Panc1 (cell line): ENCODE results near the gene VPS16. TPM values are rescaled to one million over a fixed set of nuclear protein-coding genes. Genes with fewer than 3 reads are reported as not detected.

Experiments
- ATAC-seq: fragments of 200-7000 bp; cut with Tn5 transposase; 2 replicates; pipeline ENCODE4 v1.9.1; 2020; ENCODE audit warnings: mild to moderate bottlenecking, moderate library complexity
- BruUV-seq: library from RNA; stranded (reverse); fragments of 400-500 nt; replicated peaks from 2 replicates; lab custom pipeline; 2021; lab: Mats Ljungman, UMichigan
- CTCF ChIA-PET: fragments of 300-600 bp; sonication (Branson Sonifier 250); formaldehyde crosslinking; loops from one replicate; lab custom pipeline; 2022; ENCODE audit warnings: antibody characterized with exemption; lab: Charles Lee
- POLR2A ChIA-PET: fragments of 300-600 bp; sonication (Branson Sonifier 250); formaldehyde crosslinking; loops from one replicate; lab custom pipeline; 2022; ENCODE audit warnings: antibody characterized with exemption; lab: Charles Lee
- DNase-seq: peaks from one replicate; pipeline ENCODE4 v3.0.0-alpha.2; 2010; ENCODE audit warnings: low read depth, low spot score
- H3K27ac ChIP-seq: 2 replicates; pipeline ENCODE4 v1.5.1; 2011; ENCODE audit warnings: mild to moderate bottlenecking, low read length, inconsistent platforms
- H3K27me3 ChIP-seq: fragments of 200-500 bp; sonication (Bioruptor generic); 2 replicates; pipeline ENCODE4 v1.6.0; 2014; ENCODE audit warnings: low read length, inconsistent platforms; ENCODE audit not compliant: control insufficient read depth, insufficient read depth
- H3K36me3 ChIP-seq: fragments of 200-500 bp; sonication (Bioruptor generic); 2 replicates; pipeline ENCODE4 v1.5.1; 2014; ENCODE audit warnings: inconsistent platforms, mild to moderate bottlenecking, low read length, moderate library complexity; ENCODE audit not compliant: control insufficient read depth, insufficient read depth
- H3K4me1 ChIP-seq: 2 replicates; pipeline ENCODE4 v1.5.1; 2011; ENCODE audit warnings: inconsistent platforms, mild to moderate bottlenecking, low read length, moderate library complexity; ENCODE audit not compliant: control insufficient read depth, insufficient read depth
- H3K4me3 ChIP-seq, 2 experiments: 2 replicates each; pipeline ENCODE4 v1.5.1; 2011 to 2012; ENCODE audit warnings: low read depth in 2 of 2, low read length in 2 of 2, mild to moderate bottlenecking in 2 of 2, inconsistent platforms in 1 of 2, moderate library complexity in 1 of 2
- H3K9me3 ChIP-seq: fragments of 200-500 bp; sonication (Bioruptor generic); 2 replicates; pipeline ENCODE4 v1.5.1; 2014; ENCODE audit warnings: low read depth, mild to moderate bottlenecking, inconsistent platforms, low read length, moderate library complexity; ENCODE audit not compliant: control insufficient read depth, insufficient read depth
- POLR2AphosphoS5 ChIP-seq: IDR thresholded peaks from 2 replicates; pipeline ENCODE4 v1.6.1; 2012; ENCODE audit warnings: mild to moderate bottlenecking, low read depth, low read length, moderate library complexity
- SIN3A ChIP-seq: IDR thresholded peaks from 2 replicates; pipeline ENCODE4 v1.6.1; 2012; ENCODE audit warnings: low read depth, mild to moderate bottlenecking, low read length, moderate library complexity, borderline replicate concordance; ENCODE audit not compliant: insufficient read depth
- TCF7L2 ChIP-seq: IDR thresholded peaks from 2 replicates; pipeline ENCODE4 v1.6.1; 2011; ENCODE audit warnings: mild to moderate bottlenecking, low read depth, low read length, inconsistent platforms
- in situ Hi-C: cut with HindIII; loops from 2 replicates; pipeline ENCODE4 v1.10.0; 2016; ENCODE audit warnings: low sequenced_read_pairs, low pct_unique_long_range_greater_than_20kb
- intact Hi-C: fragments of 100-400 bp; cut with micrococcal nuclease; formaldehyde crosslinking; loops from one replicate; pipeline ENCODE4 v1.10.0; 2022; ENCODE audit not compliant: unreplicated experiment
- total RNA-seq: library from RNA; stranded (reverse); gene quantifications from one replicate; pipeline ENCODE4 v1.2.1, GENCODE V29; 2021; ENCODE audit not compliant: unreplicated experiment
- TF ChIP-seq, protein P1 (sequence below): fragments of 450-650 bp; IDR thresholded peaks from 2 replicates; pipeline ENCODE4 v1.5.1; 2017; ENCODE audit warnings: mild to moderate bottlenecking
- TF ChIP-seq, protein P2 (sequence below), 2 experiments: IDR thresholded peaks; 2 replicates each; pipeline ENCODE4 v1.6.1; 2011 to 2012; ENCODE audit warnings: low read depth in 2 of 2, control low read depth in 1 of 2, low read length in 1 of 2, mild to moderate bottlenecking in 1 of 2, moderate library complexity in 1 of 2; ENCODE audit not compliant: insufficient read depth in 1 of 2

VPS16 gene
- total RNA-seq, 1 experiment from 2014 or later = 35.3 TPM

DNA sequence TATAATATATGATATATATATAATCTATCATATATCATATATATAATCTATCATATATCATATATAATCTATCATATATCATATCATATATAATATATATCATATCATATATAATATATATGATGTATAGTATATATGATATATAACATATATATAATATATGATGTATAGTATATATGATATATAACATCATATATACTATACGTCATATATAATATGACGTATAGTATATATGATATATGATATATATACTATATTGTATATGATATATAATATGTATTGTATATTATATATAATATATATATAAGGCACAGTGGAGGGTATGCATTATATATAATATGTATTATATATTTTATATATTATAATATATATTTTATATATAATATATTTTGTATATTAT lies 69.4 kb downstream of the VPS16 start:
- Histone ChIP-seq H3K27ac (no peak overlapping the region), H3K36me3 (no peaks in the 10 kb centered on the region), H3K9me3 (no peaks in the 10 kb centered on the region), H3K27me3 (no peaks in the 10 kb centered on the region), H3K4me3 (no peak overlapping the region), H3K4me1 (no peaks in the 10 kb centered on the region)
- no peak for DNase-seq
- intact Hi-C loops = no loop called here
- in situ Hi-C loops = no loop called here
- ChIA-PET CTCF (no interaction called here), POLR2A (no interaction called here)
- TF ChIP-seq POLR2AphosphoS5 = no peak
- no peak for ATAC-seq
- BruUV-seq = no TSS peak

DNA sequence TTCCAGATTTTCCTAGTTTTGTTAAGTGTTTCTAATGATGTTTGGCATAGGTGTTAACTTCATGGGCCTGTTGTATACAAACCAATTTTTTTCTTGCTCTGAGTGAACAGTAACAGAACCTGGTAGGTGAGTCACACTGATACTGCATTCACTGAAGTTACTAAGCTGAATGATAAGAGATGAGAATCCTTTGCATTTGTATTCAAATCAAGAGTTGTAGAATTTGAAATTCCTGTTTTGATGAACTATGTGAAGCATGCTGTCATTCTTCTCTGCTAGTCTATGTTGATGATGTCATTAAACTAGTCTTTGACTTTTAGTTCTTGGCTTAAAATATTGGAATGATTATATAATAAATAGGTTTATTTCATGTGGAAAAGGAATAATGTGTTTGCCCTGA lies 70.7 kb downstream of the VPS16 start:
- ATAC-seq (no peak), DNase-seq (no peak)
- ChIA-PET CTCF (no interaction called here), POLR2A (no interaction called here)
- in situ Hi-C loops = no loop called here
- H3K36me3 ChIP-seq = no peaks in the 10 kb centered on the region
- BruUV-seq = no TSS peak
- intact Hi-C loops = no loop called here
- no peak for TF ChIP-seq SIN3A
- TF ChIP-seq, protein P1, sequence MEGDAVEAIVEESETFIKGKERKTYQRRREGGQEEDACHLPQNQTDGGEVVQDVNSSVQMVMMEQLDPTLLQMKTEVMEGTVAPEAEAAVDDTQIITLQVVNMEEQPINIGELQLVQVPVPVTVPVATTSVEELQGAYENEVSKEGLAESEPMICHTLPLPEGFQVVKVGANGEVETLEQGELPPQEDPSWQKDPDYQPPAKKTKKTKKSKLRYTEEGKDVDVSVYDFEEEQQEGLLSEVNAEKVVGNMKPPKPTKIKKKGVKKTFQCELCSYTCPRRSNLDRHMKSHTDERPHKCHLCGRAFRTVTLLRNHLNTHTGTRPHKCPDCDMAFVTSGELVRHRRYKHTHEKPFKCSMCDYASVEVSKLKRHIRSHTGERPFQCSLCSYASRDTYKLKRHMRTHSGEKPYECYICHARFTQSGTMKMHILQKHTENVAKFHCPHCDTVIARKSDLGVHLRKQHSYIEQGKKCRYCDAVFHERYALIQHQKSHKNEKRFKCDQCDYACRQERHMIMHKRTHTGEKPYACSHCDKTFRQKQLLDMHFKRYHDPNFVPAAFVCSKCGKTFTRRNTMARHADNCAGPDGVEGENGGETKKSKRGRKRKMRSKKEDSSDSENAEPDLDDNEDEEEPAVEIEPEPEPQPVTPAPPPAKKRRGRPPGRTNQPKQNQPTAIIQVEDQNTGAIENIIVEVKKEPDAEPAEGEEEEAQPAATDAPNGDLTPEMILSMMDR = no peak
- TF ChIP-seq, protein P2, sequence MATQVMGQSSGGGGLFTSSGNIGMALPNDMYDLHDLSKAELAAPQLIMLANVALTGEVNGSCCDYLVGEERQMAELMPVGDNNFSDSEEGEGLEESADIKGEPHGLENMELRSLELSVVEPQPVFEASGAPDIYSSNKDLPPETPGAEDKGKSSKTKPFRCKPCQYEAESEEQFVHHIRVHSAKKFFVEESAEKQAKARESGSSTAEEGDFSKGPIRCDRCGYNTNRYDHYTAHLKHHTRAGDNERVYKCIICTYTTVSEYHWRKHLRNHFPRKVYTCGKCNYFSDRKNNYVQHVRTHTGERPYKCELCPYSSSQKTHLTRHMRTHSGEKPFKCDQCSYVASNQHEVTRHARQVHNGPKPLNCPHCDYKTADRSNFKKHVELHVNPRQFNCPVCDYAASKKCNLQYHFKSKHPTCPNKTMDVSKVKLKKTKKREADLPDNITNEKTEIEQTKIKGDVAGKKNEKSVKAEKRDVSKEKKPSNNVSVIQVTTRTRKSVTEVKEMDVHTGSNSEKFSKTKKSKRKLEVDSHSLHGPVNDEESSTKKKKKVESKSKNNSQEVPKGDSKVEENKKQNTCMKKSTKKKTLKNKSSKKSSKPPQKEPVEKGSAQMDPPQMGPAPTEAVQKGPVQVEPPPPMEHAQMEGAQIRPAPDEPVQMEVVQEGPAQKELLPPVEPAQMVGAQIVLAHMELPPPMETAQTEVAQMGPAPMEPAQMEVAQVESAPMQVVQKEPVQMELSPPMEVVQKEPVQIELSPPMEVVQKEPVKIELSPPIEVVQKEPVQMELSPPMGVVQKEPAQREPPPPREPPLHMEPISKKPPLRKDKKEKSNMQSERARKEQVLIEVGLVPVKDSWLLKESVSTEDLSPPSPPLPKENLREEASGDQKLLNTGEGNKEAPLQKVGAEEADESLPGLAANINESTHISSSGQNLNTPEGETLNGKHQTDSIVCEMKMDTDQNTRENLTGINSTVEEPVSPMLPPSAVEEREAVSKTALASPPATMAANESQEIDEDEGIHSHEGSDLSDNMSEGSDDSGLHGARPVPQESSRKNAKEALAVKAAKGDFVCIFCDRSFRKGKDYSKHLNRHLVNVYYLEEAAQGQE (IDR thresholded peaks at IDR 0.05; ENCODE audit: insufficient read depth in 1 of 2, low read depth in 2 of 2, low read length in 1 of 2) = no peak
- no peak for TF ChIP-seq TCF7L2
- TF ChIP-seq POLR2AphosphoS5 = no peak
- H3K4me1 ChIP-seq = no peaks in the 10 kb centered on the region
- H3K9me3 ChIP-seq = no peaks in the 10 kb centered on the region
- no peaks in the 10 kb centered on the region for H3K27me3 ChIP-seq
- H3K27ac ChIP-seq = no peak overlapping the region
- no peak overlapping the region for H3K4me3 ChIP-seq

DNA sequence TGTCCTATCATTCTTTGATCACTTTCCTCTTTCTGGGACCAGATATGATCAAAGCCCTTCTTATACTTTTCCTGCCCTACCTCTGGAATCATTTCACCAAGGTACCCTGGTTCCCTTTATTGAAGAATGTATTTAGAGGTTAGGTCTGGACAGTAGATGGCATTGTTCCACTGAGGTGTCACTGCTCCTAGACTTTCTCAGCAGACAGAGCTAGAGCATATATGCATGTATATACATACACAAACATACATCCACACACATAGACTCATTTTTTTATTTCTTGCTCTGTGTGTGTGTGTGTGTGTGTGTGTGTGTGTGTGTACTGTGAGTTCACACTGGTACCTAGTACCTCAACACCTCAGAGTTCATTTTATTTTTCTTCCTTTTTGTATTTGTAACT lies 73.6 kb downstream of the VPS16 start:
- ATAC-seq = peak; percentile 70; the same call in 1 of the 2 replicates
- Histone ChIP-seq H3K27ac (no peak overlapping the region), H3K9me3 (no peaks in the 10 kb centered on the region), H3K4me3 (no peak overlapping the region), H3K4me1 (no peaks in the 10 kb centered on the region), H3K36me3 (no peaks in the 10 kb centered on the region), H3K27me3 (no peaks in the 10 kb centered on the region)
- intact Hi-C loops = no loop called here
- DNase-seq = no peak
- TF ChIP-seq, protein P2 (IDR thresholded peaks at IDR 0.05; ENCODE audit: insufficient read depth in 1 of 2, low read depth in 2 of 2, low read length in 1 of 2) = no peak
- TF ChIP-seq, protein P1 = peak; percentile 46; the same call in 1 of the 2 replicates
- BruUV-seq = no TSS peak
- in situ Hi-C loops = no loop called here
- CTCF ChIA-PET = interaction anchor here (0.6 kb wide), 2 partner anchors 46 to 53 kb away, joined by 4 to 6 read pairs; no protein-coding TSS in a partner anchor
- POLR2A ChIA-PET = no interaction called here
